Lung (tissue), 12 donors: Measurements from ENCODE around the gene THEMIS. TPM values are rescaled to one million over a fixed set of nuclear protein-coding genes. Genes with fewer than 3 reads are reported as not detected.

Source experiments
- ATAC-seq: fragments of 200-7000 bp; cut with Tn5 transposase; one replicate; pipeline ENCODE4 v1.9.1; 2020; ENCODE audit warnings: moderate number of reproducible peaks; ENCODE audit not compliant: insufficient read depth, low FRiP score
- DNase-seq, 3 donors: peaks; one replicate each; pipeline ENCODE4 v3.0.0-alpha.2; 2013 to 2017
- H3K27ac ChIP-seq, 2 donors: one replicate each; pipeline ENCODE4 v1.5.1; 2013; ENCODE audit warnings: mild to moderate bottlenecking in 2 of 2, moderate library complexity in 2 of 2, control low read depth in 1 of 2, inconsistent platforms in 1 of 2, low read depth in 1 of 2, low read length in 1 of 2
- H3K27me3 ChIP-seq, 3 donors: one replicate each; pipeline ENCODE4 v1.5.1; 2013; ENCODE audit warnings: low read length in 2 of 3; ENCODE audit not compliant: control insufficient read depth in 3 of 3, insufficient read depth in 3 of 3
- H3K36me3 ChIP-seq, 4 donors: one replicate each; pipeline ENCODE4 v1.5.1; 2013; ENCODE audit warnings: low read length in 4 of 4, mild to moderate bottlenecking in 1 of 4, moderate library complexity in 1 of 4; ENCODE audit not compliant: control insufficient read depth in 4 of 4, insufficient read depth in 4 of 4
- H3K4me1 ChIP-seq, 5 donors: one replicate each; pipeline ENCODE4 v1.5.1; 2013; ENCODE audit warnings: low read length in 5 of 5, mild to moderate bottlenecking in 2 of 5, moderate library complexity in 1 of 5; ENCODE audit not compliant: control insufficient read depth in 5 of 5, insufficient read depth in 5 of 5
- H3K4me3 ChIP-seq: one replicate; pipeline ENCODE4 v1.5.1; 2013; ENCODE audit warnings: mild to moderate bottlenecking, control low read depth, moderate library complexity
- H3K9ac ChIP-seq, 2 donors: one replicate each; pipeline ENCODE4 v1.5.1; 2013; ENCODE audit warnings: low read length in 2 of 2, control low read depth in 1 of 2; ENCODE audit not compliant: insufficient read depth in 1 of 2
- H3K9me3 ChIP-seq, 4 donors: one replicate each; pipeline ENCODE4 v1.5.1; 2013; ENCODE audit warnings: low read length in 3 of 4, mild to moderate bottlenecking in 1 of 4, moderate library complexity in 1 of 4; ENCODE audit not compliant: control insufficient read depth in 4 of 4, insufficient read depth in 3 of 4
- WGBS, 2 donors: extraction: QIAGEN DNeasy Blood & Tissue Kit; methylation state at CpG; one replicate each; pipeline ENCODE4 v1.1.7; 2013; 5-methylcytosine and 5-hydroxymethylcytosine counted together
- polyA plus RNA-seq, 2 donors: library from polyadenylated mRNA; stranded (reverse); fragments of 200-250 nt; gene quantifications; one replicate each; pipeline ENCODE4 v1.2.1, GENCODE V29; 2013
- total RNA-seq, 2 donors: library from RNA; depleted of rRNA in 1 of 2; stranded (reverse); fragments of >200 nt in 1 of 2; gene quantifications; one replicate each; pipeline ENCODE4 v1.2.1, GENCODE V29; 2014 to 2021
- TF ChIP-seq, protein P1 (sequence below): IDR thresholded peaks from 2 replicates; pipeline ENCODE4 v1.5.1; 2012; ENCODE audit warnings: mild to moderate bottlenecking; ENCODE audit errors: control extremely low read depth, extremely low read depth
- donor health status: control.
- donor health status: control.
- donor health status: Bipolar disorder and iron deficiency.
- donor health status: healthy.
- donor health status: DM: yes; HTN: yes; CAD: no.

Gene THEMIS
- total and polyA plus RNA-seq, 4 donors, result 0.22 to 0.86 (median 0.54) TPM

GRCh38 chr6:127914240-127914639, 13.4 kb upstream of the THEMIS start:
- peaks cover 0 to 6% (median 0%) of the 10 kb centered on the region in 3 donors for H3K27me3 ChIP-seq
- WGBS, 2 donors, result 78 to 89% methylated on average over 3 of the region's 3 CpGs
- no peak overlapping the region for H3K9ac ChIP-seq
- H3K4me1 ChIP-seq, result no peaks in the 10 kb centered on the region
- TF ChIP-seq, protein P1, sequence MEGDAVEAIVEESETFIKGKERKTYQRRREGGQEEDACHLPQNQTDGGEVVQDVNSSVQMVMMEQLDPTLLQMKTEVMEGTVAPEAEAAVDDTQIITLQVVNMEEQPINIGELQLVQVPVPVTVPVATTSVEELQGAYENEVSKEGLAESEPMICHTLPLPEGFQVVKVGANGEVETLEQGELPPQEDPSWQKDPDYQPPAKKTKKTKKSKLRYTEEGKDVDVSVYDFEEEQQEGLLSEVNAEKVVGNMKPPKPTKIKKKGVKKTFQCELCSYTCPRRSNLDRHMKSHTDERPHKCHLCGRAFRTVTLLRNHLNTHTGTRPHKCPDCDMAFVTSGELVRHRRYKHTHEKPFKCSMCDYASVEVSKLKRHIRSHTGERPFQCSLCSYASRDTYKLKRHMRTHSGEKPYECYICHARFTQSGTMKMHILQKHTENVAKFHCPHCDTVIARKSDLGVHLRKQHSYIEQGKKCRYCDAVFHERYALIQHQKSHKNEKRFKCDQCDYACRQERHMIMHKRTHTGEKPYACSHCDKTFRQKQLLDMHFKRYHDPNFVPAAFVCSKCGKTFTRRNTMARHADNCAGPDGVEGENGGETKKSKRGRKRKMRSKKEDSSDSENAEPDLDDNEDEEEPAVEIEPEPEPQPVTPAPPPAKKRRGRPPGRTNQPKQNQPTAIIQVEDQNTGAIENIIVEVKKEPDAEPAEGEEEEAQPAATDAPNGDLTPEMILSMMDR, result no peak
- no peaks in the 10 kb centered on the region for H3K9me3 ChIP-seq
- H3K4me3 ChIP-seq, result no peak overlapping the region
- no peak overlapping the region for H3K27ac ChIP-seq
- DNase-seq (no peak), ATAC-seq (no peak)
- H3K36me3 ChIP-seq, result no peaks in the 10 kb centered on the region

DNA sequence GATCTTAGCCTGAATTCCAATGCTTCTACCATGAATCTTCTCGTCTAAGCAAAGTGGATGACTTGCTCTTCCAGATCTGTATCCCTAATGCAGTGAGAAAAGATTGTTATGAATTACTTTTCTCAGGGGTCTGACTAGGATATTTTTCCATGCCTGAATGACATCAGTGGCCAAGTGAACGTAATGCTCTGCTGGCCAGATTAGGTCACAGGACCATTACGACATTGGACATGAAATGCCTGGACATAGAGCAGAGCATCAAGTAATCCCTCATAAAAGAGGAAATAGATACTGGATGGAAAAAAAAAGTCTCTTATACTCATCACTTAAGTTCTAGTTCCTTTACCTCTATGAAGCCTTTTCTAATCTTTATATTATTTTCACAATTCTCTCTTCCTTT, 12.1 kb upstream of the THEMIS start:
- no peak overlapping the region for H3K9ac ChIP-seq
- ATAC-seq, result no peak
- no peak overlapping the region for H3K4me3 ChIP-seq
- no peaks in the 10 kb centered on the region for H3K36me3 ChIP-seq
- H3K27ac ChIP-seq, result no peak overlapping the region
- no peaks in the 10 kb centered on the region for H3K4me1 ChIP-seq
- no peak for DNase-seq
- WGBS, 2 donors, result 56 to 77% methylated on average over 3 of the region's 3 CpGs
- H3K27me3 ChIP-seq, result no peaks in the 10 kb centered on the region
- no peaks in the 10 kb centered on the region for H3K9me3 ChIP-seq
- TF ChIP-seq, protein P1, result no peak

DNA sequence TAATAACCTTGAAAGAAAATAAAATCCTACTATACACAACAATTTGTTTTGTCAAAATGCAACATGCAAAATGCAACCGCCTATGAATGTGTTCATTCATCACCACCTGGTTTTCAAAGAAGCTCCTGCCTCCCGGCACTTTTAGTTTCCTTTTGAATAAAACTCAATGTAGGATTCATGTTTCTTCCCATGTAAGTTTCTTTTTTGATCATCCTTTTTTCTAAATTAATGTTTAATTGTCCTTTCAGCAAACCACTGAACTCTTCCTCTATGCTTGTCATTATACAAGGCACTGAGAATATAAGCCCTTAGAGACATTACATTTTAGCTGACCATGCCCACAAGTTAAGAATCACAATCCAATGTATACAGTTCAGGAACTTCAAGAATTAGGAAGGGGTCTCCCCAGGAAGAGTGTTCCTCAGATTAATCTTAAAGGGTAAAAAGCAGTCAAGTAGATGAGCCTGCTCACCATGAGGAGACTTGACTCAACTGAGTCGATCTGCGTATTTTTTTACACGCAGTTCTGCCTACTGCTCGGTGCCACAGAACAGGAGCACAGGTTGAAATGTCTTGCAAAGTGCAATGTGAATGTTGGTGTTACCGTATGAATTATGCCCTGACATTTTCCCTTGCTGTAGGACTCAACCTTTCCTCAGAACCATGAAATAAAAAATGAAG, 7.2 kb upstream of the THEMIS start:
- Histone ChIP-seq H3K9ac (no peak overlapping the region), H3K27me3 (no peaks in the 10 kb centered on the region), H3K27ac (no peak overlapping the region), H3K4me1 (no peaks in the 10 kb centered on the region), H3K36me3 (no peaks in the 10 kb centered on the region), H3K4me3 (no peak overlapping the region), H3K9me3 (no peaks in the 10 kb centered on the region)
- WGBS, 2 donors, result 88 to 95% methylated on average over 7 of the region's 7 CpGs
- no peak for ATAC-seq
- DNase-seq, result no peak
- TF ChIP-seq, protein P1, result no peak

GRCh38 chr6:127904160-127904559, 3.3 kb upstream of the THEMIS start:
- H3K9ac ChIP-seq, result no peak overlapping the region
- ATAC-seq (no peak), DNase-seq (no peak)
- H3K27ac ChIP-seq, result no peak overlapping the region
- H3K4me3 ChIP-seq, result no peak overlapping the region
- no peaks in the 10 kb centered on the region for H3K27me3 ChIP-seq
- no peaks in the 10 kb centered on the region for H3K9me3 ChIP-seq
- no peaks in the 10 kb centered on the region for H3K4me1 ChIP-seq
- H3K36me3 ChIP-seq, result no peaks in the 10 kb centered on the region
- TF ChIP-seq, protein P1, result no peak
